Mucosa of stomach (tissue), 1 donor: ENCODE measurements around the gene KIF5B.
"Not testable (repeated sequence)": the region's sequence is repeated elsewhere in the genome, so short reads cannot be mapped to it uniquely, and the experiment has no call there.

Source experiments
- H3K27me3 ChIP-seq: one replicate; pipeline ENCODE4 v1.7.0; 2013; ENCODE audit warnings: mild to moderate bottlenecking, low read length; ENCODE audit not compliant: control insufficient read depth, insufficient read depth
- H3K36me3 ChIP-seq: one replicate; pipeline ENCODE4 v1.7.0; 2013; ENCODE audit warnings: low read length; ENCODE audit not compliant: control insufficient read depth, insufficient read depth
- H3K4me1 ChIP-seq: one replicate; pipeline ENCODE4 v1.7.0; 2013; ENCODE audit warnings: mild to moderate bottlenecking, low read length; ENCODE audit not compliant: control insufficient read depth, insufficient read depth
- H3K4me3 ChIP-seq: one replicate; pipeline ENCODE4 v1.7.0; 2013; ENCODE audit warnings: low read length
- H3K9ac ChIP-seq: one replicate; pipeline ENCODE4 v1.7.0; 2013; ENCODE audit warnings: mild to moderate bottlenecking, low read length, moderate library complexity
- H3K9me3 ChIP-seq: one replicate; pipeline ENCODE4 v1.7.0; 2013; ENCODE audit warnings: mild to moderate bottlenecking, low read length, moderate library complexity; ENCODE audit not compliant: control insufficient read depth
- donor health status: Pancreatic carcinoma.

The KIF5B gene

DNA sequence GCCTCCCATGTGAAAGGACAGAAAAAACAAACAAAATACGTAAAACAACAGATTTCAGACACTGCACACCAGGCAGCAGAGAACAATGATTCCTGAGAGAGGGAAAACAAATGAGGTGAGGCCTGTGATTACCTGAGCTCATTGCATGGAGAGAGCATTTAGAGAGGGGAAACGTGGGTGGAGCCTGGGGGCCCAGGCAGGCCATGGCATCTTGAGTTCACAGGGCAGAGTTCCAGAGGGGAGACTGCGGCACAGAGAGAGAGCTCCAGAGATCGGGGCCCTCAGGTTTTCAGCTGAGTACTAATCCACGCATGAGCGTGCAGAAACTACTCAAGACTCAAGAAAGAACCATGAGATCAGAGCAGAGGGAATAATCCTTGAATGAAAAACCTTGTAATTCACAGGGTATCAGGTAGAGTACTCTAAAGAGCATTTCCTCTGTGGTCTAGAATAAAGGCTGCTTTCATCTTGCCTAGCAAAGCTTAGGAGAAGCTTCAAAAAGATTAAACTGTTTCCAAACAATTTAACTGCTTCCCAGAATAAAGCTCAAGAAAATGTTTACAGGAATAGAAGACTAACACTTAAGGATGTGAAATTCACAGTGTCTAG lies 81.0 kb downstream of the KIF5B start:
- no peaks in the 10 kb centered on the region for H3K36me3 ChIP-seq
- H3K9ac ChIP-seq, result no peak overlapping the region

GRCh38 chr10:31974434-31975124 lies 81.6 kb downstream of the KIF5B start:
- Histone ChIP-seq H3K4me1 (peaks cover 9% of the 10 kb centered on the region), H3K27me3 (no peaks in the 10 kb centered on the region), H3K36me3 (no peaks in the 10 kb centered on the region), H3K9ac (no peak overlapping the region), H3K9me3 (no peaks in the 10 kb centered on the region), H3K4me3 (no peak overlapping the region)

More for the DNA sequence above, 81.0 kb downstream of the KIF5B start:
- peaks cover 9% of the 10 kb centered on the region for H3K4me1 ChIP-seq
- no peaks in the 10 kb centered on the region for H3K27me3 ChIP-seq
- no peak overlapping the region for H3K4me3 ChIP-seq
- H3K9me3 ChIP-seq, result no peaks in the 10 kb centered on the region

- Histone ChIP-seq H3K4me3 (no peak overlapping the region), H3K9ac (no peak overlapping the region)
These were observed 83.6 kb downstream of the KIF5B start for GRCh38 chr10:31972519-31973041.

DNA sequence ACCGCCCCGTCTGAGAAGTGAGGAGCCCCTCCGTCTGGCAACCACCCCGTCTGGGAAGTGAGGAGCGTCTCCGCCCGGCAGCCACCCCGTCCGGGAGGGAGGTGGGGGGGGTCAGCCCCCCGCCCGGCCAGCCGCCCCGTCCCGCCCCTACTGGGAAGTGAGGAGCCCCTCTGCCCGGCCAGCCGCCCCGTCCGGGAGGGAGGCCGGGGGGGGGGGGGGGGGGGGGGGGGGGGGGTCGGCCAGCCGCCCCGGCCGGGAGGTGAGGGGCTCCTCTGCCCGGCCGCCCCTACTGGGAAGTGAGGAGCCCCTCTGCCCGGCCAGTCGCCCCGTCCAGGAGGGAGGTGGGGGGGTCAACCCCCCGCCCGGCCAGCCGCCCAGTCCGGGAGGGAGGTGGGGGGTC lies 86.4 kb downstream of the KIF5B start:
- H3K36me3 ChIP-seq, H3K4me1 ChIP-seq, H3K27me3 ChIP-seq, H3K4me3 ChIP-seq, H3K9ac ChIP-seq, H3K9me3 ChIP-seq: not testable (repeated sequence)

More at GRCh38 chr10:31972519-31973041, 83.6 kb downstream of the KIF5B start:
- no peaks in the 10 kb centered on the region for H3K9me3 ChIP-seq
- H3K4me1 ChIP-seq, result peaks cover 2% of the 10 kb centered on the region
- no peaks in the 10 kb centered on the region for H3K36me3 ChIP-seq
- no peaks in the 10 kb centered on the region for H3K27me3 ChIP-seq

DNA sequence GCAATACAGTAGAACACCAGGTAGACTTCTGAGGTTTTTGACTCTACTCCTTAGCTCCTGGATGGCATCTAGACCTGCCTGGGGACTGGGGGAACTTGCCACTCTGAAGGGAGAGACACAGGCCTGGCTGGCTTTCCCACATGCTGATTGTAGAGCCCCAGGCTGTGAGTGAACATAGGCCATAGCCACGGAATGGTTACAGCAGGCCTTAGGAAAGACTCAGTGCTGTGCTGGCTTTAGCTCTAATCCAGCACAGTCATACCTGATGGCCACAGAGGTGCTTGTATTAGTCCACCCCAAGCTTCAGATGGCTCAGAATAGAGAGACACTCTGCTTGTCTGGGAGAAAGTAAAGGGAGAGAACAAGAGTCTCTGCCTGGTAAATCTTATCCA lies 92.6 kb downstream of the KIF5B start:
- Histone ChIP-seq H3K36me3 (no peaks in the 10 kb centered on the region), H3K4me1 (no peaks in the 10 kb centered on the region), H3K9me3 (no peaks in the 10 kb centered on the region), H3K4me3 (no peak overlapping the region), H3K9ac (no peak overlapping the region), H3K27me3 (no peaks in the 10 kb centered on the region)

DNA sequence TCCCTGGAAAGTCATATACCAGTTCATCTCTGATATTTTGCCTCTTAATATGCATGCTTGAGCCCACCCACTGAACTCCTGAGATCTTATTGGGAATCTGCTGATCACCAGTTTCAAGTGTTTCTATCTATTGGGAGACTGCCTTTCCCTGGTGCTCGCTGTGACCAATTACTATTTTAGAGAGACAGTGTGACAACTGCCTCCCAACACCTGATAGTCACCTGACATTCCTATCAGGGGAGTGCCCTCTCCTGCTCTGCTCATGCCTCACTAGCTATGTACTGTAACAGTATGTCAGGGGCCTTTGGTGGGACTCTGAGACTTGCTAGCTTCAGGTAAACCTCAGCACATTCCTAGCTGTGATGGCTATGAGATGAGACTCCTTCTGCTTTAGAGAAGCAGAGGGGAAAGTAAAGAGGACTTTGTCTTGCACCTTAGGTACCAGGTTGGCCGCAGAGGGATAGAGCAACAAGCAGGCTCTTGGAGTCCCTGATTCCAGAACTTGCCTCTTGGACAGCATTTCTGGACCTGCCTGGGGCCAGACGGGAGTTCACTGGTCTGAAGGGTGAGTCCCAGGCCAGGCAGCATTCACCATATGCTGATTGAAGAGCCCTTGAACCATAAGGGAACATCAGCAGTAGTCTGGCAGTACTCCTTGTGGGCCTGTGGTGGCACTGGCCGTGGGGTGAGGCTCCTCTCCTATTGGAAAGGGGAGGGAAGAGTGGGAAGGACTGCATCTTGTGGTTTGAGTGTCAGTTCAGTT lies 93.2 kb downstream of the KIF5B start:
- H3K4me3 ChIP-seq, result no peak overlapping the region
- H3K4me1 ChIP-seq, result no peaks in the 10 kb centered on the region
- no peaks in the 10 kb centered on the region for H3K27me3 ChIP-seq
- no peaks in the 10 kb centered on the region for H3K36me3 ChIP-seq
- H3K9me3 ChIP-seq, result no peaks in the 10 kb centered on the region
- H3K9ac ChIP-seq, result no peak overlapping the region

GRCh38 chr10:31961277-31962074 lies 94.7 kb downstream of the KIF5B start:
- no peaks in the 10 kb centered on the region for H3K4me1 ChIP-seq
- H3K36me3 ChIP-seq, result no peaks in the 10 kb centered on the region
- no peaks in the 10 kb centered on the region for H3K9me3 ChIP-seq
- no peak overlapping the region for H3K9ac ChIP-seq
- H3K27me3 ChIP-seq, result no peaks in the 10 kb centered on the region
- H3K4me3 ChIP-seq, result no peak overlapping the region

- Histone ChIP-seq H3K9ac (no peak overlapping the region), H3K27me3 (no peaks in the 10 kb centered on the region), H3K36me3 (no peaks in the 10 kb centered on the region), H3K4me3 (no peak overlapping the region), H3K4me1 (no peaks in the 10 kb centered on the region), H3K9me3 (no peaks in the 10 kb centered on the region)
These were observed 96.6 kb downstream of the KIF5B start for GRCh38 chr10:31959461-31960173.
